NCI-H1436 (cell line): ENCODE measurements around the gene KCNAB2.
A peak's percentile ranks its signal among the peaks of the same experiment; 100 is the strongest.

ENCODE experiments used
- DNase-seq: peaks from one replicate; lab custom pipeline; 2025; lab: John Stamatoyannopoulos, UW

Gene KCNAB2

DNA sequence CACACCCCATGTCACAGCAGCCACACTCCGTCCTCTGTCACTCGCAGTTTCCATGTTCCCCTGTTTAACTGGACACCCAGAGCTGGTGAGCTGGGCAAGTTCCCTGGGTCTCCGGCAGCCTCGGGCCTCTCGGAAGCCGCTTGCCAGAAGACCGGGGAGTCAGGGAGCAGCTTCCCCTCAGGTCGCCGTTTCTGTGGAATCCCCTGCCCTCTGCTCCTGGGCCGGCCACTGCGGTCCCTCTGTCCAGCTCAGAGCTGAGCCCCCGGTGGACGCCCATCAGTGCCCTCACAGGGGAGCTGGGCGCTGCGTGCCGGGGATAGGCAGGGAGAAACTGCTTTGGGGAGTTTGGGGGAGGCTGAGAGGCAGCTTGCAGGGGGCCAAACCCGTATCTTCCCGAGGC lies 37.7 kb downstream of the KCNAB2 start:
- no peak for DNase-seq

- peak; percentile 18 for DNase-seq
Measured at GRCh38 chr1:6083801-6084446, 38.2 kb downstream of the KCNAB2 start.

GRCh38 chr1:6084781-6085495 lies 39.2 kb downstream of the KCNAB2 start:
- DNase-seq: no peak

GRCh38 chr1:6085666-6086065 lies 40.0 kb downstream of the KCNAB2 start:
- no peak for DNase-seq

DNA sequence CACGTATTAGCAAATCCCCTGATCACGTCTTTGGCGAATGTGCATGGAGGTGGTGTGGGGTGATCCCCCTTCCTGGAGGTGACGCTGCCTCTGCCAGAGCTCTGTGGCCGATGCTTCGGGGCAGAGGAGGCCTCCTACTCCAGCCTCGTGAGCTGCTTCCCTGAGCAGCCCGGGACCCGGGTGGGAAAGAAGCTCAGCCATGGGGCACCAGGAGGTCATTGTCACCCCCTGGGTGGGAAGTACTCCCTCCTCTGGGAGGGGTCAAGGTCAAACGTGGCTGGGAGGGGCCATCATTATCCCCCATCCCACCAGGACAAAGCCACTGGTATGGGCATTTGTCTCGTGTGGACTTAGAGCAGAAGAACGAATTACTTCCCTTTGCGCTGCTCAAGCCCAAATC lies 40.7 kb downstream of the KCNAB2 start:
- no peak for DNase-seq

GRCh38 chr1:6086762-6087376 lies 41.2 kb downstream of the KCNAB2 start:
- no peak for DNase-seq

DNA sequence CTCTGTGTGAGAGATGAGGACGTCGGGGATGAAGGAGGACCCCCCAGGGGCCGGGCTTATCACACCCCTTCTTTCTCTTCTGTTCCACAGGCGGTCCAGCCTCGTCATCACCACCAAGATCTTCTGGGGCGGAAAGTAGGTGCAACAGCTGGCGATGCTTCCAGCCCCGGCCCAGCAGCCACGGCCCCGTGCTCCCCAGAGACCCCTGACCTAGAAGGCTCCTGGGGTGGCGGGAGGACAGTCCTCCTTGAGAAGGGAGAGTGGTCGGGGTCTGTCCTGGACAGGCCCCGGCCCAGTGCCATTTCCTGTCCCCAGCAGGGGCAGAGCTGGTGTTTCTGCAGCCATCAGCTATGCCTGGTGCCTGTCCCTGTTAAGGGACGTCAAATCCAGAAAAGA lies 41.7 kb downstream of the KCNAB2 start:
- no peak for DNase-seq

- no peak for DNase-seq
Measured at GRCh38 chr1:6087958-6088357, 42.3 kb downstream of the KCNAB2 start.

GRCh38 chr1:6088956-6089355 lies 43.3 kb downstream of the KCNAB2 start:
- no peak for DNase-seq

DNA sequence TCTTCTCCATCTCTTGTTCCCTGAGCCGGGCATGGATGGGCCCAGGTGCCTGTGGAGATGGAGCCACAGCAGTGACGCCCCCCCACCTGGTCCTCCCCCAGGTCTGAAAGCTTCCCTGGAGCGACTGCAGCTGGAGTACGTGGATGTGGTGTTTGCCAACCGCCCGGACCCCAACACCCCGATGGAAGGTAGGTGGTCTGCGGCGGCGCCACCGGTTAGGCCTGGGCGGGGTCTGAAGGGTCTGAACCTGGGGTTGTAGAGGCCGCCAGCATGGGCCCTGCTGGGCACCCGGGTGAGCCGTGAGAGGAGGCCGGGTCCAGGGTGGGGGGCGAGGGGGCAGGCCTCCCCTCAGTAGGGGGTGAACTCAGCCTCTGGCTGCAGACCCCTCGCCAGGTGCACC lies 44.6 kb downstream of the KCNAB2 start:
- DNase-seq: no peak

- no peak for DNase-seq
Measured at GRCh38 chr1:6090996-6091822, 45.5 kb downstream of the KCNAB2 start.

- DNase-seq: no peak
Measured at GRCh38 chr1:6091823-6092109, 46.1 kb downstream of the KCNAB2 start.

DNA sequence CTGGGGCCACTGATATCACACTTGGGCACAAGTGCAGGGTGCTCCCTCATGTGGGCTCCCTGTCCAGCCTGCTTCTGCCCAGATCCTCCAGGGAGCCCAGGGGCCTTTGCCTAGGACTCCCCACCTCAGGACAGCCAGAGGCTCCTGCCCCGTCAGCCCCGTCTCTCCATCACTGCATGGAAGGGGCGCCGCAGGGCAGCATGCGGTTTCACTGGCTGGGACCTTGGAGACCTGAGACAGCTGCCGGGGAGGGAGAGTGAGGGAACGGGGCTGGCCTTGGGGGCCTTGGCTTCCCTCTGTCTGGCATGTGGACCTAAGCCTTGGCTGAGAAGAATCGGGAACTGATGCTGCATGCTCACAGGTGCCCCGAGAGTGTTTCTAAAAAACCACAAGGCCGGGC lies 46.5 kb downstream of the KCNAB2 start:
- DNase-seq: no peak

GRCh38 chr1:6093071-6093470 lies 47.4 kb downstream of the KCNAB2 start:
- DNase-seq: no peak

- DNase-seq: no peak
Measured at GRCh38 chr1:6093611-6094010, 47.9 kb downstream of the KCNAB2 start.

GRCh38 chr1:6094246-6094645 lies 48.6 kb downstream of the KCNAB2 start:
- no peak for DNase-seq

DNA sequence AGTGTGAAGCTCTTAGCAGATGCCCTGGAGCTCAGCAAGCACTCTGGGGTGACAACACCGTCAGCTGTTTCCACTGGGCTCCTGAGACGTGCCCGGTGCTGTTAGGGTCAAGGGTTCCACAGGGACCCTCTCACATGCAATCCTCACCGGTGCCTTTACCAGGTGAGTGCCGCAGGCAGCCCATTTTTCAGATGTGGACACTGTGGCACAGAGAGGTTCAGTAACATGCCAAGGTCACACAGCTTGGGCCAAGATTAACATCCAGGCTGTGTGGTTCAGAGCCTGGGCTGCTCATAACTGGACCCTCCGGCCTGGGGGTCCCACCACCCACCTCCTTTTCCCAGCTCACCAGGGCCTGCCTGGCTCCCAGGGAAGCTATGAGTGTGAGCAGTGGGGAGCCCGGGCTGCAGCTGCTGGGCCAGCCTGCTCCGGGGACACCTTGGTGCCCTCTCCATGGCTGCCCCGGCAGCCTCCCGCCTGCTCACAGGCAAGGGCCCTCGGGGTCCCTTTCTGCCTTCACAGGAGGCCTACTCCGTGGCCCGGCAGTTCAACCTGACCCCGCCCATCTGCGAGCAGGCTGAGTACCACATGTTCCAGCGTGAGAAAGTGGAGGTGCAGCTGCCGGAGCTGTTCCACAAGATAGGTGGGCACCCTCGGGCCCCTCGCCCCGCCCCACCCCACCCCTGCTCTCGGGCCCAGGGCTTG lies 49.3 kb downstream of the KCNAB2 start:
- DNase-seq: no peak

- DNase-seq: no peak
Measured at GRCh38 chr1:6095511-6096242, 50.0 kb downstream of the KCNAB2 start.

GRCh38 chr1:6096243-6097116 lies 50.8 kb downstream of the KCNAB2 start:
- no peak for DNase-seq

DNA sequence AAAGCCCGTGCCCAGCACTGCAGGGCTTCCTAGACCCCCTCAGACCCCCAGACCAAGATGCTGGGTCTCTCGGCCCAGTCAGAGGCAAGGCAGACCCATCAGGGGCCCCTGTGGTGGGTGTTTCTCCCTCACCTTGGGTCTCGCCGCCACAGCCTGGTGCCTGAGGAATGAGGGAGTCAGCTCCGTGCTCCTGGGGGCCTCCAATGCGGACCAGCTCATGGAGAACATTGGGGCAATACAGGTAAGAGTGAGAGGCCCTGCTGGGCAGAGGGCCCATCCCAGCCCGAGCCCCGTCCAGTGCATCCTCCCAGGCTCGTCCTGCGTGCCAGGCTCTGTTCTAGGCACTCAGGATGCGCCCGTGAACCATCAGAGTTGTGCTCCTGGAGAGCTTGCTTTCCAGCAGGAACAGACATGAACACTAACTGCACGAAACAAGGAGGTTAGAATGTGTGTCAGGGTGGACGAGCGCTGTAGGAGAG lies 51.5 kb downstream of the KCNAB2 start:
- DNase-seq: no peak
